Bronchial epithelial cell (primary cell): Measurements from ENCODE around the gene EVA1C. TPM values are rescaled to one million over a fixed set of nuclear protein-coding genes. Genes with fewer than 3 reads are reported as not detected.

Experiments
- DNase-seq: peaks from one replicate; pipeline ENCODE4 v3.0.0-alpha.2; 2010; ENCODE audit warnings: low read depth
- FAIRE-seq: peaks from 2 replicates; lab custom pipeline; 2011; peaks lifted over from hg19 to GRCh38; lab: Jason Lieb, UNC
- H3K27me3 ChIP-seq: 2 replicates; pipeline ENCODE4 v1.5.1; 2011; ENCODE audit warnings: low read length; ENCODE audit not compliant: control insufficient read depth, insufficient read depth
- H3K36me3 ChIP-seq: 2 replicates; pipeline ENCODE4 v1.5.1; 2011; ENCODE audit warnings: low read length; ENCODE audit not compliant: control insufficient read depth, insufficient read depth
- H3K4me3 ChIP-seq: 2 replicates; pipeline ENCODE4 v1.5.1; 2011; ENCODE audit warnings: mild to moderate bottlenecking, low read depth, low read length, control low read depth
- total RNA-seq: library from RNA; depleted of rRNA; stranded (reverse); fragments of >200 nt; gene quantifications from 2 replicates; pipeline ENCODE4 v1.2.1, GENCODE V29; 2014
- TF ChIP-seq, protein P1 (sequence below): IDR thresholded peaks from 2 replicates; pipeline ENCODE4 v1.5.1; 2011; ENCODE audit warnings: mild to moderate bottlenecking, moderate library complexity, low read length, control low read depth, inconsistent platforms; ENCODE audit not compliant: insufficient read depth, severe bottlenecking

EVA1C gene
- total RNA-seq, 1 donor from 2014 or later: 9.0 TPM

- DNase-seq (peak; percentile 47), FAIRE-seq (peak; percentile 52)
- Histone ChIP-seq H3K4me3 (no peak overlapping the region), H3K36me3 (no peaks in the 10 kb centered on the region), H3K27me3 (no peaks in the 10 kb centered on the region)
- TF ChIP-seq, protein P1, sequence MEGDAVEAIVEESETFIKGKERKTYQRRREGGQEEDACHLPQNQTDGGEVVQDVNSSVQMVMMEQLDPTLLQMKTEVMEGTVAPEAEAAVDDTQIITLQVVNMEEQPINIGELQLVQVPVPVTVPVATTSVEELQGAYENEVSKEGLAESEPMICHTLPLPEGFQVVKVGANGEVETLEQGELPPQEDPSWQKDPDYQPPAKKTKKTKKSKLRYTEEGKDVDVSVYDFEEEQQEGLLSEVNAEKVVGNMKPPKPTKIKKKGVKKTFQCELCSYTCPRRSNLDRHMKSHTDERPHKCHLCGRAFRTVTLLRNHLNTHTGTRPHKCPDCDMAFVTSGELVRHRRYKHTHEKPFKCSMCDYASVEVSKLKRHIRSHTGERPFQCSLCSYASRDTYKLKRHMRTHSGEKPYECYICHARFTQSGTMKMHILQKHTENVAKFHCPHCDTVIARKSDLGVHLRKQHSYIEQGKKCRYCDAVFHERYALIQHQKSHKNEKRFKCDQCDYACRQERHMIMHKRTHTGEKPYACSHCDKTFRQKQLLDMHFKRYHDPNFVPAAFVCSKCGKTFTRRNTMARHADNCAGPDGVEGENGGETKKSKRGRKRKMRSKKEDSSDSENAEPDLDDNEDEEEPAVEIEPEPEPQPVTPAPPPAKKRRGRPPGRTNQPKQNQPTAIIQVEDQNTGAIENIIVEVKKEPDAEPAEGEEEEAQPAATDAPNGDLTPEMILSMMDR: peak; percentile 58
These were observed 149.9 kb downstream of the EVA1C start for GRCh38 chr21:32562426-32562825.

GRCh38 chr21:32562915-32563314, 150.4 kb downstream of the EVA1C start:
- H3K27me3 ChIP-seq: no peaks in the 10 kb centered on the region
- H3K4me3 ChIP-seq: no peak overlapping the region
- DNase-seq: no peak
- FAIRE-seq: no peak
- TF ChIP-seq, protein P1: no peak
- no peaks in the 10 kb centered on the region for H3K36me3 ChIP-seq

Other genes with a start within 250 kb of the EVA1C start
- 4.2 and 7.0 TPM in 2 replicates for gene MIS18A, start 133.7 kb upstream of the EVA1C start, total RNA-seq
- not detected in 2 replicates for gene MRAP, start 113.9 kb upstream of the EVA1C start, total RNA-seq
- 19.3 and 22.4 TPM in 2 replicates for gene URB1, start 19.7 kb upstream of the EVA1C start, total RNA-seq
- 0.13 and 0.26 TPM in 2 replicates for gene TCP10L, start 172.8 kb downstream of the EVA1C start, total RNA-seq
- 37.6 and 39.9 TPM in 2 replicates for gene CFAP298, start 199.7 kb downstream of the EVA1C start, total RNA-seq